ACHN (cell line): ENCODE results near the gene DMD.

Source experiments
- DNase-seq: peaks from one replicate; pipeline ENCODE4 v3.0.0-alpha.2; 2015
- in situ Hi-C: cut with HindIII; loops from 2 replicates; pipeline ENCODE4 v1.10.0; 2017; ENCODE audit warnings: low sequenced_read_pairs, low pct_ligation_motif_present, low pct_unique_long_range_greater_than_20kb

Gene DMD

GRCh38 chrX:31356275-31357212, 1854.8 kb downstream of the DMD start:
- no peak for DNase-seq
- in situ Hi-C loops, result no loop called here

GRCh38 chrX:31355206-31355955, 1856.0 kb downstream of the DMD start:
- in situ Hi-C loops, result no loop called here
- no peak for DNase-seq

DNA sequence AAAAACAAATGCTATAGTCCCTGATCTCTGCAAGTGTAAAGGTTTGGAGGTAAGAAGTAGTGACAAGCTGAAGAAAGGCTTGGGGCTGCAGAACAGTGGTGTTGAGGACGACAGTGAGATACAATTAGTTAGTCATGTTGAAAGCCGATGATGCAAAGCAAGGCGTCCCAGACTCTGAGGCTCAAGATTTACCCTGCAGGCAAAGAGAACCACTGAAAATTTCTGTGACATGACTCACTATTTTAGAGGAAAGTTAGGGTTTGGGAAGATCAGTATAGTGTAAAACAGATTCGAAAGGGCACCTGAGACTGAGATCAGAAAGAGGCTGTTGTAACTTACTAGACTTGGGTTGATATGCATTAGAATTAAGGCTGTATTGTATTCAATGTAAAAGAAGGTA, 1858.3 kb downstream of the DMD start:
- DNase-seq, result peak; percentile 56
- in situ Hi-C loops, result no loop called here

DNA sequence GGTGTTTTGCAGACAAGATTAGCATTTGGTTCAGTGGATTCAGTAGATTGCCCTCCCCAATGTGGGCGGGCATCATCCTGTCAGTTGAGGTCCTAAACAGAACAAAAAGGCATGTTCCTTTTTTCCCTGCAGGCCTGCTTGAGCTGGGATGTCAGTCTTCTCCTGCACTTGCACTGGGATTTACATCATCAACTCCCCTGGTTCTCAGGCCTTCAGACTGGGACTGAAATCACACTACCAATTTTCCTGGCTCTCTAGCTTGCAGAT, 1860.6 kb downstream of the DMD start:
- in situ Hi-C loops, result no loop called here
- no peak for DNase-seq

DNA sequence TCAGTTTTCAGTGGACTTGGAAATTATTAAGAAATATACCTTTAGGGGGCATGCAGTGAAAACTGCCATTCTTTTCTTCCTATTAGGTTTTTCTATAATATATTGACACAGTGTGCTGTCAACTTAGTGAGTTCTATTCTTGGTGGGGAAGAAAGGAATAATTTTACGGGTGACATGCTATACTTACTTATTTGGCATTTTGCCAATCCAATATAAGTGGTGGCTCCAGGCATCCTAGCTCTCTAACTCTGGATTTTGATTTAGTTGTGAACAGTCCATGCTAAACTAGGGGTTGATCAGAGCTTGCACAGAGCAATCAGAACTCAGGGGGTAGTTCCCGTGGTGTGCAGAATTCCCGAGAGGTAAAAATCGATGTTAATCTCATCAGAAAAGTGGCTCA, 1861.8 kb downstream of the DMD start:
- in situ Hi-C loops, result no loop called here

DNA sequence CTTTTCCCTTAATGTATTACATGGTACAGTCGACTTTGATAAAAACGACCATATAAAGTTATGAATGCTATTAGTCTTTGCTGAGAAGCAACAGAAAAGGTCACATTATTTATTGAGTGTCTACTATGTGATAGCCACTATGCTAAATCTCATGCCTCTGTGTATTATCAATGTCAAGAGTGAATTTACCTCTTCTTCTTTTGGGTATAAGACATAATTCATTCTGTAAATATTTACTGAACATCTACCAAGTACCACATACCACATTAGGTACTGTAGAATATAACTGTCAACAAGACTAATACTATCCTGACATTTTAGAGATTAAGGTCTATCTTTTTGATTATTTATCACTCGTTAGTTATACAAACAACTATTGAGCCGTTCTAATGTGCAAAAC, 1870.8 kb downstream of the DMD start:
- in situ Hi-C loops, result no loop called here
- DNase-seq, result no peak

More for the DNA sequence above, 1861.8 kb downstream of the DMD start:
- DNase-seq, result no peak

- in situ Hi-C loops, result no loop called here
- no peak for DNase-seq
Measured at GRCh38 chrX:31338991-31339350, 1872.4 kb downstream of the DMD start.

DNA sequence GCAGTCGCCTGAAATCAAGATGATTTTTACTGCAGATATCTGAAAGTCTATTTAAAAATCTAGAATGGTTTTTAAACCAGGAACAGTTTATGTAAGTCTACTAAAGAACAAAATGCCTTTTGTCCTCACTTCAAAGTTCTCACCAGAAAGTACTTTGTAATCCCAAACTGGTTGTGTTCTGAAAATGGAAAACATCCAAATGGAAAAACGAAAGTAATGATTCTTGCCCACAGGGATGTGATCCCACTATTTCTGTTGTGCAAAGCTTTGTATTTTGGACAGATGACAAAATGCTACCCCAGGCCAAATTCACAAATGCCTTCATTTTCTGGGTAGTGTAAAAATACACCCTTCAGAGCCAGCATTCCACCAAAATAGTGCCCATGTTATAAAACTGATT, 1874.0 kb downstream of the DMD start:
- DNase-seq, result no peak
- in situ Hi-C loops, result no loop called here

- in situ Hi-C loops, result no loop called here
- no peak for DNase-seq
Measured at GRCh38 chrX:31336419-31336818, 1874.9 kb downstream of the DMD start.

- in situ Hi-C loops, result no loop called here
- no peak for DNase-seq
Measured at GRCh38 chrX:31334997-31335396, 1876.4 kb downstream of the DMD start.

GRCh38 chrX:31333165-31333831, 1878.1 kb downstream of the DMD start:
- in situ Hi-C loops, result no loop called here

DNA sequence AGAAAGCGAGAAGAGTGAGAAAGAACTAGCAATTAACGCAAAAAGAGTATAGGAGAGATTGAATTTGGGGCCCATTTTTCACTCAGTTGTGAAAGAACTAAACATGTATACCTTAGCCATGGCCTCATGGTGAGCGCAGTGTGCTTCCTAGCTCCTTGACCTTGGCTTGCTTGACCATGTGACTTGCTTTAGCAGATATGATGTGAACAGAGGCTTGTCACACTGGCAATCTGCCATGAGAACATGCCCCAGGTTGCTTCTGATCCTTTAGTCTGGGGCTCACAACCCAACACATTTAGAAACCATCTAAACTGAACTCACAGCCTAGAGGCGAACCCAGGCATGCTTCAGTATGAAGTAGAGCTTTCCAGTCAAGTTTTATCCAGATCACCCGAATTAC, 1879.4 kb downstream of the DMD start:
- in situ Hi-C loops, result no loop called here
- DNase-seq, result no peak

More at GRCh38 chrX:31333165-31333831, 1878.1 kb downstream of the DMD start:
- peak; percentile 39 for DNase-seq

GRCh38 chrX:31331015-31331414, 1880.3 kb downstream of the DMD start:
- no peak for DNase-seq
- in situ Hi-C loops, result no loop called here

- DNase-seq, result no peak
- in situ Hi-C loops, result no loop called here
Measured at GRCh38 chrX:31329298-31329697, 1882.1 kb downstream of the DMD start.

DNA sequence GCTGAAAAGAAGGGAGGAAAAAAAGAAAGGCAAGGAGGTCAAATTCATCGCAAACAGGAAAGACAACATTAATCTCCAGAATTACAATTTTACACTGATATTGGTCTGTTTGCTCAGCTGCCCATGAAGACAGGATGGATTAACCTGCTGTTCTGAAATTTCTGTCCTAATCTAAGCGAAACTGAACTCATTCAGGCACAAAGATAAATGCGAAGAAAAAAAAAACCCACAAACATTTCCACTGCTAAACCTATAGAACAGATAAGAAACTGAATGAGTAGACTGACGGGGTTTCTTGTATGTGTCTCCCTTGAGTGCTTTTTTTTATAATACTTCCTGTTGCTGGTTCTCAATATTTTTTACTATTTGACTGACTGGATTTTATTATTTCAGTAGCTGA, 1887.7 kb downstream of the DMD start:
- in situ Hi-C loops, result no loop called here
- DNase-seq, result no peak

GRCh38 chrX:31320740-31321139, 1890.6 kb downstream of the DMD start:
- in situ Hi-C loops, result no loop called here
- no peak for DNase-seq

- in situ Hi-C loops, result no loop called here
- DNase-seq, result no peak
Measured at GRCh38 chrX:31319586-31319985, 1891.8 kb downstream of the DMD start.

DNA sequence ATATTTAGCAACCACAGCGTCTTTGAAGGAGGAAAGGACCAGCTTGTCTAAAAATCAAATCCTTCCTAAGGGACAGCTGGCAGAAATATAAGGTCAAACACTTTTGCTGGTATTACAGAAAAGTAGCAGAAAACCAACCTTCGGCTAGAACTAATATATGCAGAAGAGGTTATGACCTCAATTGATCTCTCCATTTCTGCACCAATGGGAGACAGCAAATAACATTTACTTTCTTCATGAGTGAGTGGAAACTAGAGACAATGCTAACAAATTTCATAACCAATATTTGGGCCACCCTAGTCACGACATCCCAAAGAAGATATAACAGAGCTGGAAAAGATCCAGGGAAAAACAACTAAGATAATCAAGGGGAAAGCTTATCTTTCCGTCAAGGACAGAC, 1892.5 kb downstream of the DMD start:
- in situ Hi-C loops, result no loop called here
- no peak for DNase-seq

DNA sequence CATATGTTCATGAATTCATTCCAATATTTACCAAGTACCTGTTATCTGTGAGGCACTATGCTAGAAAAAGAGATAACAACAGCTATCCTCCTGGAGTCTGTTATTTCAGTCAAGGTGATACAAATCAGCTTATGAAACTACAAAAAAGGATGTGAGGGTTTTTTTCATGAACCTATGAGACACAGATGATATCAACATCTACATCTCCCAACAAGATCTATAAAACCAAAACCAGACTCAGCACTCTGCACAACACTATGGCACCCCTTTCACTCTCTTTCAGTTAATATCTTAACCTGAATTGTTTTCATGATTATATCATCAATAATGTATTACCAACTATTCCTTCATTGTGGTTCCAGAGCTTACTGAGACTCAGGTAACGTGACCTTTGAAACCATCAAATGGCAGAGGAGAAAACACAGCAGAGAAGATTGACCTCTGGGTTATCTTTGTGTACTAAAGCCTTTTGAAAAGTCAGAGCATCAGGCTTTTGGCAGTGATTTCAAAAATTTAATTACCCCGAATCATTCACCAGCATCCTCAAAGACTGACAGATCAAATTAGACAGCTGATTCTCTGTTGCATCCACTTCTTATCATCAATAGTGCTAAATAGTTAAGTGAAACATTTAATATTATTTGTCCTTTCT, 1894.9 kb downstream of the DMD start:
- in situ Hi-C loops, result no loop called here
- DNase-seq, result no peak
